Measurements from ENCODE around the gene CCDC85C. TPM values are rescaled to one million over a fixed set of nuclear protein-coding genes. Genes with fewer than 3 reads are reported as not detected.

CCDC85C gene
- total RNA-seq, 2 experiments from 2014 or later = 6.4 to 15.0 TPM

- Histone ChIP-seq H3K4me3 (ENCODE audit: low read depth, low read length, poor library complexity, severe bottlenecking) (no peak overlapping the region), H3K4me2 (ENCODE audit: low read length) (no peak overlapping the region), H3K9me2 (ENCODE audit: insufficient read depth, low read length) (no peaks in the 10 kb centered on the region), H3K9me3 (ENCODE audit: low read length) (no peaks in the 10 kb centered on the region), H2AFZ (ENCODE audit: low read length) (no peak overlapping the region), H3K4me1 (ENCODE audit: insufficient read depth, low read length, poor library complexity, severe bottlenecking) (peaks cover 15% of the 10 kb centered on the region), H3K36me3 (ENCODE audit: insufficient read depth, low read length) (no peaks in the 10 kb centered on the region), H3K79me2 (ENCODE audit: insufficient read depth, low read depth, low read length) (no peaks in the 10 kb centered on the region), H4K20me1 (ENCODE audit: insufficient read depth, low read length) (no peaks in the 10 kb centered on the region; the same call in 1 of the 2 replicates), H3K27ac (ENCODE audit: low read depth, low read length, poor library complexity, severe bottlenecking) (no peak overlapping the region)
- no TSS peak for BruUV-seq (replicated peaks)
- ChIA-PET POLR2A (no interaction called here), CTCF (ENCODE audit: unreplicated experiment) (no interaction called here)
- no peak for TF ChIP-seq CTCF (conservative IDR thresholded peaks at IDR 0.05; ENCODE audit: low read length)
- DNase-seq (ENCODE audit: low spot score) = no peak
- intact Hi-C loops (cut with micrococcal nuclease; ENCODE audit: unreplicated experiment) = no loop called here
Measured at GRCh38 chr14:99569725-99570543, 34.1 kb downstream of the CCDC85C start.

- no peaks in the 10 kb centered on the region for H3K36me3 ChIP-seq (ENCODE audit: insufficient read depth, low read length)
- no peak overlapping the region for H2AFZ ChIP-seq (ENCODE audit: low read length)
- no peaks in the 10 kb centered on the region for H3K9me2 ChIP-seq (ENCODE audit: insufficient read depth, low read length)
- no peak for DNase-seq (ENCODE audit: low spot score)
- H3K27ac ChIP-seq (ENCODE audit: low read depth, low read length, poor library complexity, severe bottlenecking) = no peak overlapping the region
- H3K4me3 ChIP-seq (ENCODE audit: low read depth, low read length, poor library complexity, severe bottlenecking) = no peak overlapping the region
- H3K79me2 ChIP-seq (ENCODE audit: insufficient read depth, low read depth, low read length) = no peaks in the 10 kb centered on the region
- no peak overlapping the region for H3K4me2 ChIP-seq (ENCODE audit: low read length)
- H3K4me1 ChIP-seq (ENCODE audit: insufficient read depth, low read length, poor library complexity, severe bottlenecking) = peaks cover 15% of the 10 kb centered on the region
- TF ChIP-seq CTCF (conservative IDR thresholded peaks at IDR 0.05; ENCODE audit: low read length) (no peak), EZH2phosphoT487 (IDR thresholded peaks at IDR 0.05; ENCODE audit: borderline replicate concordance, low read depth, low read length) (no peak)
- BruUV-seq (replicated peaks) = no TSS peak
- H4K20me1 ChIP-seq (ENCODE audit: insufficient read depth, low read length) = no peaks in the 10 kb centered on the region
- POLR2A ChIA-PET = no interaction called here
- intact Hi-C loops (cut with micrococcal nuclease; ENCODE audit: unreplicated experiment) = no loop called here
- H3K9me3 ChIP-seq (ENCODE audit: low read length) = no peaks in the 10 kb centered on the region
- CTCF ChIA-PET (ENCODE audit: unreplicated experiment) = no interaction called here
Measured at GRCh38 chr14:99568567-99569560, 35.1 kb downstream of the CCDC85C start.

Data from OCI-LY7 (cell line).